ENCODE results near the gene MAP2K7. TPM values are rescaled to one million over a fixed set of nuclear protein-coding genes. Genes with fewer than 3 reads are reported as not detected.

The MAP2K7 gene
- total RNA-seq, 1 experiment from 2014 or later = 39.4 TPM

DNA sequence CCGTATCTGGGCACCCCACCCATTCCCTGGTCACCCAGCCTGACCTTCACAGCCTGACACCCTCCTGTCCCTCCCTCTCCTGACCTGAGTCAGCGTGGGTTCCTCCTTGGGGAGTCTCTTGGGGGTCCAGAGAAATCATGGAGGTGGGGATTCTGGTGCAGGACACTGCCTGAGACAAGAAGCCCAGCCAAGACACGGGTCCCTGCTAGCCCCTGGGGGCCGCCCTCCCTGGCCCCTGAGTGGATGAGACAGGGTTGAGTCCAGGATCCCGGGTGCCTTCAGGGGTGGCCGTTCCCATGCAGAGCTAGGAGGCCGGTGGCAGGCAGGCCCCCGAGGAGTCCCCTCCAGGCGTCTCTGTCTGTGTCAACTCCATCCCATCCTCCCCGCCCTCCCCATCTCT lies 1.6 kb downstream of the MAP2K7 start:
- Mint-ChIP-seq H3K27me3 (ENCODE audit: low read depth) (peaks cover 13% of the 10 kb centered on the region), H3K4me1 (peaks cover 20% of the 10 kb centered on the region), H3K36me3 (no peaks in the 10 kb centered on the region), H3K4me3 (peak overlapping the region; percentile 90), H3K9me3 (no peaks in the 10 kb centered on the region), H3K27ac (peak overlapping the region; percentile 34; the same call in 1 of the 2 replicates)
- DNase-seq (ENCODE audit: low spot score) (no peak), ATAC-seq (no peak)
- POLR2A ChIA-PET = no interaction called here
- CTCF ChIA-PET = interaction anchor here (5.1 kb wide), 1 partner anchor 14 kb away, joined by 70 read pairs; the partner anchor contains the start of gene SNAPC2
- no peak for TF ChIP-seq MXD4 (CRISPR knock-in tag; IDR thresholded peaks at IDR 0.05; ENCODE audit: borderline replicate concordance)
- TF ChIP-seq ZNF423 (CRISPR knock-in tag; IDR thresholded peaks at IDR 0.05) = no peak
- TF ChIP-seq, protein P1, sequence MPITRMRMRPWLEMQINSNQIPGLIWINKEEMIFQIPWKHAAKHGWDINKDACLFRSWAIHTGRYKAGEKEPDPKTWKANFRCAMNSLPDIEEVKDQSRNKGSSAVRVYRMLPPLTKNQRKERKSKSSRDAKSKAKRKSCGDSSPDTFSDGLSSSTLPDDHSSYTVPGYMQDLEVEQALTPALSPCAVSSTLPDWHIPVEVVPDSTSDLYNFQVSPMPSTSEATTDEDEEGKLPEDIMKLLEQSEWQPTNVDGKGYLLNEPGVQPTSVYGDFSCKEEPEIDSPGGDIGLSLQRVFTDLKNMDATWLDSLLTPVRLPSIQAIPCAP (CRISPR knock-in tag; IDR thresholded peaks at IDR 0.05) = no peak
- TF ChIP-seq, protein P2, sequence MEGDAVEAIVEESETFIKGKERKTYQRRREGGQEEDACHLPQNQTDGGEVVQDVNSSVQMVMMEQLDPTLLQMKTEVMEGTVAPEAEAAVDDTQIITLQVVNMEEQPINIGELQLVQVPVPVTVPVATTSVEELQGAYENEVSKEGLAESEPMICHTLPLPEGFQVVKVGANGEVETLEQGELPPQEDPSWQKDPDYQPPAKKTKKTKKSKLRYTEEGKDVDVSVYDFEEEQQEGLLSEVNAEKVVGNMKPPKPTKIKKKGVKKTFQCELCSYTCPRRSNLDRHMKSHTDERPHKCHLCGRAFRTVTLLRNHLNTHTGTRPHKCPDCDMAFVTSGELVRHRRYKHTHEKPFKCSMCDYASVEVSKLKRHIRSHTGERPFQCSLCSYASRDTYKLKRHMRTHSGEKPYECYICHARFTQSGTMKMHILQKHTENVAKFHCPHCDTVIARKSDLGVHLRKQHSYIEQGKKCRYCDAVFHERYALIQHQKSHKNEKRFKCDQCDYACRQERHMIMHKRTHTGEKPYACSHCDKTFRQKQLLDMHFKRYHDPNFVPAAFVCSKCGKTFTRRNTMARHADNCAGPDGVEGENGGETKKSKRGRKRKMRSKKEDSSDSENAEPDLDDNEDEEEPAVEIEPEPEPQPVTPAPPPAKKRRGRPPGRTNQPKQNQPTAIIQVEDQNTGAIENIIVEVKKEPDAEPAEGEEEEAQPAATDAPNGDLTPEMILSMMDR (IDR thresholded peaks at IDR 0.05) = no peak
- TF ChIP-seq ZNF232 (CRISPR knock-in tag; IDR thresholded peaks at IDR 0.05) = no peak
- TF ChIP-seq, protein P3, sequence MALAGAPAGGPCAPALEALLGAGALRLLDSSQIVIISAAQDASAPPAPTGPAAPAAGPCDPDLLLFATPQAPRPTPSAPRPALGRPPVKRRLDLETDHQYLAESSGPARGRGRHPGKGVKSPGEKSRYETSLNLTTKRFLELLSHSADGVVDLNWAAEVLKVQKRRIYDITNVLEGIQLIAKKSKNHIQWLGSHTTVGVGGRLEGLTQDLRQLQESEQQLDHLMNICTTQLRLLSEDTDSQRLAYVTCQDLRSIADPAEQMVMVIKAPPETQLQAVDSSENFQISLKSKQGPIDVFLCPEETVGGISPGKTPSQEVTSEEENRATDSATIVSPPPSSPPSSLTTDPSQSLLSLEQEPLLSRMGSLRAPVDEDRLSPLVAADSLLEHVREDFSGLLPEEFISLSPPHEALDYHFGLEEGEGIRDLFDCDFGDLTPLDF (CRISPR knock-in tag; IDR thresholded peaks at IDR 0.05) = no peak

- DNase-seq (ENCODE audit: low spot score) = no peak
- Mint-ChIP-seq H3K27ac (peak overlapping the region; percentile 38; the same call in 1 of the 2 replicates), H3K36me3 (peaks cover 4% of the 10 kb centered on the region; the same call in 1 of the 2 replicates), H3K9me3 (no peaks in the 10 kb centered on the region), H3K4me1 (peaks cover 20% of the 10 kb centered on the region), H3K4me3 (peak overlapping the region; percentile 60), H3K27me3 (ENCODE audit: low read depth) (peaks cover 13% of the 10 kb centered on the region)
- POLR2A ChIA-PET = no interaction called here
- CTCF ChIA-PET = interaction anchor here (5.1 kb wide), 1 partner anchor 13 kb away, joined by 70 read pairs; the partner anchor contains the start of gene SNAPC2
- no peak for ATAC-seq
- no peak for TF ChIP-seq PRRX2 (CRISPR knock-in tag; IDR thresholded peaks at IDR 0.05)
- TF ChIP-seq FOXJ3 (CRISPR knock-in tag; IDR thresholded peaks at IDR 0.05; ENCODE audit: borderline replicate concordance) = no peak
- TF ChIP-seq NFYB (CRISPR knock-in tag; conservative IDR thresholded peaks at IDR 0.05; ENCODE audit: low read depth) = no peak
- no peak for TF ChIP-seq TCF7 (CRISPR knock-in tag; IDR thresholded peaks at IDR 0.05; ENCODE audit: low read depth)
- TF ChIP-seq NFATC4 (CRISPR knock-in tag; IDR thresholded peaks at IDR 0.05) = no peak
Observed at GRCh38 chr19:7905859-7906258, 2.2 kb downstream of the MAP2K7 start.

DNA sequence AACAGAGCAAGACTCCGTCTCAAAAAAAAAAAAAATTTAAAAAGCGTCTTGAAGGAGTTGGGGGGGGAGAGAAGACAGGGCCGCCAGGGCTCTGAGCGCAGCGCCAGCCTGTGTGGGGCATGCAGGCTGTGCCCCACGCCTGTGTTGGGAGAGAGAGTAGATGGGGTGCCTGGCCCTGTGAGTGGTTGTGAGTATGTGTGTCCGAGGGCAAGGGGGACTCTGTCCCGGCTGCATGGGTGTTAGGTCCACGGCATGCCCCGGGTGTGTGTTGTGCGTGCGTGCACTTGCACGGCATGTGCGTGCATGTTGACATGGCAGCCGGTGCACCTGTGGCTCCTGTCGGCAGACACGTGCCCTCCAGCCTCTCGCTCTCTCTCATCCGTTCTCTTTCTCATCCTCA lies 3.4 kb downstream of the MAP2K7 start:
- TF ChIP-seq TEAD1 (CRISPR knock-in tag; IDR thresholded peaks at IDR 0.05) (no peak), ZNF121 (CRISPR knock-in tag; IDR thresholded peaks at IDR 0.05) (no peak), PREB (CRISPR knock-in tag; IDR thresholded peaks at IDR 0.05; ENCODE audit: borderline replicate concordance) (no peak)
- ChIA-PET POLR2A (interaction anchor here (1.3 kb wide), 1 partner anchor 9 kb away, joined by 4 read pairs; no protein-coding TSS in a partner anchor), CTCF (interaction anchor here (5.1 kb wide), 1 partner anchor 12 kb away, joined by 70 read pairs; the partner anchor contains the start of gene SNAPC2)
- no peak overlapping the region for H3K27ac Mint-ChIP-seq
- H3K4me1 Mint-ChIP-seq = peaks cover 20% of the 10 kb centered on the region
- no peak overlapping the region for H3K4me3 Mint-ChIP-seq
- ATAC-seq (no peak), DNase-seq (ENCODE audit: low spot score) (no peak)
- no peaks in the 10 kb centered on the region for H3K9me3 Mint-ChIP-seq
- H3K27me3 Mint-ChIP-seq (ENCODE audit: low read depth) = peaks cover 13% of the 10 kb centered on the region
- peaks cover 10% of the 10 kb centered on the region for H3K36me3 Mint-ChIP-seq

DNA sequence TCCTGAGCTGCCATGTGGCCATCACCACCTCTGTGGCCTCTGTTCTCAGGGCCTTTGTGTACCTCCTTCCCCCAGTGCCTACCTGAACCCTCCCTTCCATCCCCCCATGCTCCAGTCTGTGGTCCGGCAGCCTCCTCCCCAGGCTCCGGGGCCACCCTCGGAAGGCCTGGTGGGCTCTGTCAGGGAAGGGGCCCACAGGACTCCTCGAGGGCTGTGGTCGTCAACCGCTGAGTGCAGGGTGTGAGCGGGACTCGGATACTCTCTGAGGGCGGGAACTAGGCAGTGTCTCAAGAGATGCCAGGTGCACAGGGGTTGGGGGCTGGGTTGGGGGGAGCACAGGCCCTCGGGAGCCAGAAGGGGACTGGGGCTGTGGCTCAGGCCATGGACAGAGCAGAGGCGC lies 3.9 kb downstream of the MAP2K7 start:
- ATAC-seq = no peak
- no peak for DNase-seq (ENCODE audit: low spot score)
- H3K36me3 Mint-ChIP-seq = peaks cover 11% of the 10 kb centered on the region
- no peaks in the 10 kb centered on the region for H3K9me3 Mint-ChIP-seq
- ChIA-PET POLR2A (interaction anchor here (1.3 kb wide), 1 partner anchor 9 kb away, joined by 4 read pairs; no protein-coding TSS in a partner anchor), CTCF (interaction anchor here (1.1 to 5.1 kb wide), 7 partner anchors 11 to 54 kb away, joined by 6 to 70 read pairs (median 8); partner anchors contain the start of genes LRRC8E, SNAPC2 and TIMM44)
- peaks cover 18% of the 10 kb centered on the region for H3K4me1 Mint-ChIP-seq
- peaks cover 11% of the 10 kb centered on the region for H3K27me3 Mint-ChIP-seq (ENCODE audit: low read depth)
- H3K4me3 Mint-ChIP-seq = no peak overlapping the region
- H3K27ac Mint-ChIP-seq = no peak overlapping the region
- TF ChIP-seq FOXP4 (CRISPR knock-in tag; IDR thresholded peaks at IDR 0.05) (no peak), ERG (CRISPR knock-in tag; IDR thresholded peaks at IDR 0.05) (no peak), RELA (CRISPR knock-in tag; IDR thresholded peaks at IDR 0.05; ENCODE audit: borderline replicate concordance) (no peak), TP53 (CRISPR knock-in tag; IDR thresholded peaks at IDR 0.05) (no peak), EMX1 (CRISPR knock-in tag; IDR thresholded peaks at IDR 0.05) (no peak), ZNF232 (CRISPR knock-in tag; IDR thresholded peaks at IDR 0.05) (no peak)
